HepG2 (cell line): Measurements from ENCODE around the gene BEAN1. TPM values are rescaled to one million over a fixed set of nuclear protein-coding genes. Genes with fewer than 3 reads are reported as not detected.

Experiments
- CEBPB ChIP-seq: IDR thresholded peaks from 2 replicates; pipeline ENCODE4 v1.6.1; 2011; ENCODE audit warnings: low read depth, low read length, improper control_type of control experiment, borderline replicate concordance
- JUN ChIP-seq: sonication (generic); formaldehyde crosslinking; IDR thresholded peaks from 2 replicates; pipeline ENCODE4 v1.4.0; 2020; ENCODE audit warnings: mild to moderate bottlenecking, missing genetic modification reagents
- MTF1 ChIP-seq: sonication (generic); formaldehyde crosslinking; IDR thresholded peaks from 2 replicates; pipeline ENCODE4 v1.5.0; 2020; ENCODE audit warnings: missing genetic modification reagents
- NBN ChIP-seq: fragments of 450-650 bp; conservative IDR thresholded peaks from 2 replicates; pipeline ENCODE4 v1.6.1; 2017
- POLR2AphosphoS5 ChIP-seq: IDR thresholded peaks from 2 replicates; pipeline ENCODE4 v1.6.1; 2012; ENCODE audit warnings: low read depth, low read length
- SALL2 ChIP-seq: sonication (generic); formaldehyde crosslinking; IDR thresholded peaks from 2 replicates; pipeline ENCODE4 v1.8.1; 2023; ENCODE audit warnings: mild to moderate bottlenecking, missing genetic modification reagents, inconsistent platforms
- TBX2 ChIP-seq: sonication (generic); formaldehyde crosslinking; IDR thresholded peaks from 2 replicates; pipeline ENCODE4 v1.5.0; 2020; ENCODE audit warnings: missing genetic modification reagents, mild to moderate bottlenecking, borderline replicate concordance
- TOE1 ChIP-seq: sonication (generic); formaldehyde crosslinking; IDR thresholded peaks from 2 replicates; pipeline ENCODE4 v1.4.0; 2020; ENCODE audit warnings: mild to moderate bottlenecking, missing genetic modification reagents
- ZBTB38 ChIP-seq: sonication (generic); formaldehyde crosslinking; IDR thresholded peaks from 2 replicates; pipeline ENCODE4 v1.5.1; 2020; ENCODE audit warnings: mild to moderate bottlenecking, missing genetic modification reagents
- ZC3H4 ChIP-seq: sonication (generic); formaldehyde crosslinking; IDR thresholded peaks from 2 replicates; pipeline ENCODE4 v1.4.0; 2020; ENCODE audit warnings: missing genetic modification reagents, borderline replicate concordance
- ZNF260 ChIP-seq: sonication (generic); formaldehyde crosslinking; IDR thresholded peaks from 2 replicates; pipeline ENCODE4 v1.4.0; 2020; ENCODE audit warnings: missing genetic modification reagents, low read depth, mild to moderate bottlenecking, borderline replicate concordance
- ZNF274 ChIP-seq: sonication (generic); formaldehyde crosslinking; IDR thresholded peaks from 2 replicates; pipeline ENCODE4 v1.5.1; 2020; ENCODE audit warnings: mild to moderate bottlenecking, missing genetic modification reagents
- ZNF407 ChIP-seq: sonication (generic); formaldehyde crosslinking; IDR thresholded peaks from one replicate; pipeline ENCODE4 v1.5.1; 2020; ENCODE audit warnings: mild to moderate bottlenecking, missing genetic modification reagents; ENCODE audit errors: not compliant biosample characterization
- ZNF441 ChIP-seq: sonication (generic); formaldehyde crosslinking; IDR thresholded peaks from 2 replicates; pipeline ENCODE4 v1.7.0; 2021; ENCODE audit warnings: missing genetic modification reagents, borderline replicate concordance
- ZNF552 ChIP-seq: sonication (generic); formaldehyde crosslinking; IDR thresholded peaks from 2 replicates; pipeline ENCODE4 v1.9.0; 2022; ENCODE audit warnings: missing genetic modification reagents, mild to moderate bottlenecking, borderline replicate concordance
- ZNF652 ChIP-seq: IDR thresholded peaks from 2 replicates; pipeline ENCODE4 v1.6.1; 2016; ENCODE audit warnings: low read depth, borderline replicate concordance
- ZNF672 ChIP-seq: sonication (generic); formaldehyde crosslinking; IDR thresholded peaks from 2 replicates; pipeline ENCODE4 v1.8.1; 2022; ENCODE audit warnings: missing genetic modification reagents
- ZSCAN25 ChIP-seq: sonication (generic); formaldehyde crosslinking; IDR thresholded peaks from 2 replicates; pipeline ENCODE4 v1.8.0; 2022; ENCODE audit warnings: mild to moderate bottlenecking, missing genetic modification reagents
- polyA plus RNA-seq, 8 experiments: library from polyadenylated mRNA; depleted of rRNA in 3 of 8; stranded (reverse) in 7 of 8; unstranded in 1 of 8; fragments of >200 nt; fragmentation: Illumina TruSeq in 4 of 8; extraction: Trizol in 4 of 8; gene quantifications; 2 replicates each; pipeline versions ENCODE4 v1.2.1 to v1.2.3, GENCODE V29; 2011 to 2016; ENCODE audit warnings: low read depth in 4 of 8, missing spikeins in 1 of 8, mixed read lengths in 1 of 8; ENCODE audit not compliant: insufficient read depth in 1 of 8
- total RNA-seq, 5 experiments: library from RNA; depleted of rRNA; stranded (reverse); fragments of >200 nt; fragmentation: Illumina TruSeq; extraction: Trizol; gene quantifications; 2 replicates each; pipeline ENCODE4 v1.2.3, GENCODE V29; 2016; ENCODE audit warnings: low read depth in 1 of 5
- TF ChIP-seq, protein P1 (sequence below): sonication (generic); formaldehyde crosslinking; conservative IDR thresholded peaks from 2 replicates; pipeline ENCODE4 v1.8.0; 2022; ENCODE audit warnings: missing genetic modification reagents

Gene BEAN1
- total and polyA plus RNA-seq, 2 of the 13 experiments (the other 11 are each of a cell fraction or from before 2014, with no cell fraction given) = 0.53 to 1.4 TPM

DNA sequence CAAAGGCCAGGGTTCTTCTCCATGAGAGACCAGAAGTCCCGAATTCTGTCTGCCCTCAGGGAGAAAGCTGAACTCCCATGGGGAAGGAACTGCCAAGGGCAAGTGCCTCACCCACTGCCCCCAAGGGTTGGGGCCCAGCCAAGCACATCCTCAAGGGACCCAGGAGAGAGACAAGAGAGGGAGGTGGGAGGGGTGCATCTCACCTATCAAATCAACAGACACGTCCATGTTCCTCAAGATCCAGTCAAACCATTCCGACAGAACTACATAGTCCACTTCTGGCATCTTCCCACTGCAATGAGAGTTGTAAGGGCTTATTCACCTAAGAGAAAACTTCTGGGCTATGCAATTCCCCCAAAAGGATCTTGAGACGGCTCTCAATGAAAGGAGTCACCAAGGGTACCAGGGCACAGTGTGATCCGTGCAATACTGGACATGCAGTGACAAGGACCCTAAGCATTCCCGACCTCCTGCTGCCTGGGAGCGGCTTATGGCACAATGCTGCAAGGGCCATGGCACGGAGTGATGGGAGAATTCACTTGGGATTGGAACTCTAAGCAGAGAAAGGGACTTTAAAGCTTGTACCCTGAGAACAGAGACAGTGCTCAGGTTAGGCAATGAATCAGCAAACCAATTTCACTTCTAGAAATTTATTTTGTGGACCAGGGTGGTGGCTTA lies 90.6 kb downstream of the BEAN1 start (continued):
- TF ChIP-seq SALL2 (CRISPR knock-in tag) = no peak
- no peak for TF ChIP-seq POLR2AphosphoS5
- TF ChIP-seq ZNF552 (CRISPR knock-in tag) = no peak
- TF ChIP-seq TOE1 = no peak
- TF ChIP-seq ZNF652 (CRISPR knock-in tag) = no peak
- TF ChIP-seq ZNF274 (CRISPR knock-in tag) = no peak
- TF ChIP-seq, protein P1, sequence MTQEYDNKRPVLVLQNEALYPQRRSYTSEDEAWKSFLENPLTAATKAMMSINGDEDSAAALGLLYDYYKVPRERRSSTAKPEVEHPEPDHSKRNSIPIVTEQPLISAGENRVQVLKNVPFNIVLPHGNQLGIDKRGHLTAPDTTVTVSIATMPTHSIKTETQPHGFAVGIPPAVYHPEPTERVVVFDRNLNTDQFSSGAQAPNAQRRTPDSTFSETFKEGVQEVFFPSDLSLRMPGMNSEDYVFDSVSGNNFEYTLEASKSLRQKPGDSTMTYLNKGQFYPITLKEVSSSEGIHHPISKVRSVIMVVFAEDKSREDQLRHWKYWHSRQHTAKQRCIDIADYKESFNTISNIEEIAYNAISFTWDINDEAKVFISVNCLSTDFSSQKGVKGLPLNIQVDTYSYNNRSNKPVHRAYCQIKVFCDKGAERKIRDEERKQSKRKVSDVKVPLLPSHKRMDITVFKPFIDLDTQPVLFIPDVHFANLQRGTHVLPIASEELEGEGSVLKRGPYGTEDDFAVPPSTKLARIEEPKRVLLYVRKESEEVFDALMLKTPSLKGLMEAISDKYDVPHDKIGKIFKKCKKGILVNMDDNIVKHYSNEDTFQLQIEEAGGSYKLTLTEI (CRISPR knock-in tag) = no peak
- no peak for TF ChIP-seq TBX2 (CRISPR knock-in tag)
- TF ChIP-seq ZNF407 = peak; percentile 38
- TF ChIP-seq ZBTB38 = peak; percentile 100
- TF ChIP-seq ZC3H4 = peak; percentile 95
- TF ChIP-seq ZNF441 (CRISPR knock-in tag) = no peak
- TF ChIP-seq MTF1 (CRISPR knock-in tag) = no peak
- no peak for TF ChIP-seq CEBPB
- no peak for TF ChIP-seq NBN
- 0 out of 2 replicates have a peak, but pooled peaks have one; percentile 50 for TF ChIP-seq JUN (CRISPR knock-in tag)
- 0 out of 2 replicates have a peak, but pooled peaks have one; percentile 39 for TF ChIP-seq ZSCAN25 (CRISPR knock-in tag)
- TF ChIP-seq ZNF672 (CRISPR knock-in tag) = no peak
- TF ChIP-seq ZNF260 (CRISPR knock-in tag) = no peak
